Right ventricle myocardium superior (tissue), 1 donor: Measurements from ENCODE around the gene ZSCAN5C. TPM values are rescaled to one million over a fixed set of nuclear protein-coding genes. Genes with fewer than 3 reads are reported as not detected.
"Not testable (repeated sequence)": the region's sequence is repeated elsewhere in the genome, so short reads cannot be mapped to it uniquely, and the experiment has no call there.

Experiments used
- ATAC-seq: fragments of 200-7000 bp; cut with Tn5 transposase; one replicate; pipeline ENCODE4 v1.9.1; 2020; ENCODE audit warnings: mild to moderate bottlenecking; ENCODE audit not compliant: poor library complexity
- DNase-seq: peaks from one replicate; pipeline ENCODE4 v3.0.0-alpha.2; 2020
- intact Hi-C: fragments of 100-400 bp; cut with DNase I; formaldehyde crosslinking; loops from one replicate; pipeline ENCODE4 v1.11.2; 2022
- long read RNA-seq: library from polyadenylated mRNA; unstranded; transcript quantifications from one replicate; pipeline ENCODE4 v2.0.0, GENCODE V29; 2021
- total RNA-seq: library from RNA; stranded (reverse); fragmentation: NEBNext Ultra II Directional; extraction: Animal tissue kit (Norgen Biotek cat#: 25700); gene quantifications from one replicate; pipeline ENCODE4 v1.2.1, GENCODE V29; 2021
- donor health status: DM: no; HTN: yes; CAD: no; lungs with severe emphysema.

ZSCAN5C gene
- not detected for total RNA-seq
- long read RNA-seq: 0 reads

- ATAC-seq: no peak
- DNase-seq: no peak
- intact Hi-C loops: no loop called here
Observed at GRCh38 chr19:56201973-56202372, at the start of gene ZSCAN5C. ZSCAN5C (plus strand) TSS chr19:56202273; CDS start chr19:56205914, 3,641 bp downstream.

GRCh38 chr19:56152644-56153043 lies 49.4 kb upstream of the ZSCAN5C start:
- intact Hi-C loops: loop anchor here (5.0 kb wide), 1 partner anchor 55 kb away; no protein-coding TSS in a partner anchor
- no peak for ATAC-seq
- DNase-seq: no peak

- intact Hi-C loops: loop anchor here (5.0 kb wide), 1 partner anchor 56 kb away; no protein-coding TSS in a partner anchor
- ATAC-seq (no peak), DNase-seq (no peak)
Observed at GRCh38 chr19:56153507-56153906, 48.6 kb upstream of the ZSCAN5C start.

- intact Hi-C loops: no loop called here
- DNase-seq: no peak
- peak; percentile 26 for ATAC-seq
Observed at GRCh38 chr19:56155124-56155687, 46.9 kb upstream of the ZSCAN5C start.

- no peak for DNase-seq
- intact Hi-C loops: no loop called here
Observed at GRCh38 chr19:56156768-56157167, 45.3 kb upstream of the ZSCAN5C start.

GRCh38 chr19:56158170-56158757 lies 43.8 kb upstream of the ZSCAN5C start:
- DNase-seq: no peak
- intact Hi-C loops: no loop called here
- ATAC-seq: no peak

More at GRCh38 chr19:56156768-56157167, 45.3 kb upstream of the ZSCAN5C start:
- peak; percentile 34 for ATAC-seq

GRCh38 chr19:56159009-56159559 lies 43.0 kb upstream of the ZSCAN5C start:
- no peak for ATAC-seq
- intact Hi-C loops: no loop called here
- no peak for DNase-seq

GRCh38 chr19:56159622-56160271 lies 42.3 kb upstream of the ZSCAN5C start:
- intact Hi-C loops: no loop called here
- ATAC-seq: no peak

GRCh38 chr19:56161534-56161933 lies 40.5 kb upstream of the ZSCAN5C start:
- ATAC-seq (no peak), DNase-seq (no peak)
- intact Hi-C loops: no loop called here

More at GRCh38 chr19:56159622-56160271, 42.3 kb upstream of the ZSCAN5C start:
- no peak for DNase-seq

- intact Hi-C loops: no loop called here
- ATAC-seq (no peak), DNase-seq (no peak)
Observed at GRCh38 chr19:56162258-56162657, 39.8 kb upstream of the ZSCAN5C start.

- intact Hi-C loops: no loop called here
- ATAC-seq: no peak
- DNase-seq: no peak
Observed at GRCh38 chr19:56163097-56163496, 39.0 kb upstream of the ZSCAN5C start.

GRCh38 chr19:56167064-56167578 lies 35.0 kb upstream of the ZSCAN5C start:
- no peak for ATAC-seq
- DNase-seq: no peak
- intact Hi-C loops: no loop called here

GRCh38 chr19:56170261-56170660 lies 31.8 kb upstream of the ZSCAN5C start:
- no peak for ATAC-seq
- intact Hi-C loops: loop anchor here (5.0 kb wide), 1 partner anchor 93 kb away; no protein-coding TSS in a partner anchor
- DNase-seq: no peak

- ATAC-seq (no peak), DNase-seq (no peak)
- intact Hi-C loops: loop anchor here (5.0 kb wide), 1 partner anchor 97 kb away; no protein-coding TSS in a partner anchor
Observed at GRCh38 chr19:56174086-56174485, 28.0 kb upstream of the ZSCAN5C start.

GRCh38 chr19:56174550-56174949 lies 27.5 kb upstream of the ZSCAN5C start:
- intact Hi-C loops: loop anchor here (5.0 kb wide), 1 partner anchor 97 kb away; no protein-coding TSS in a partner anchor
- ATAC-seq (no peak), DNase-seq (no peak)

GRCh38 chr19:56175861-56176307 lies 26.2 kb upstream of the ZSCAN5C start, which contains the start of gene GALP:
GALP (plus strand) TSS chr19:56176008; CDS start chr19:56177109, 1,101 bp downstream.
- ATAC-seq, intact Hi-C loops, DNase-seq: not testable (repeated sequence)

- DNase-seq, intact Hi-C loops, ATAC-seq: not testable (repeated sequence)
Observed at GRCh38 chr19:56176310-56176709, 25.8 kb upstream of the ZSCAN5C start.

GRCh38 chr19:56176881-56177280 lies 25.2 kb upstream of the ZSCAN5C start:
- DNase-seq (no peak), ATAC-seq (no peak)
- intact Hi-C loops: no loop called here
